SK-MEL-5 (cell line): ENCODE data around the gene ZDHHC3. TPM values are rescaled to one million over a fixed set of nuclear protein-coding genes. Genes with fewer than 3 reads are reported as not detected.

Experiments used
- DNase-seq: peaks from one replicate; pipeline ENCODE4 v3.0.0-alpha.2; 2016; ENCODE audit warnings: low read depth, low spot score
- in situ Hi-C: cut with HindIII; loops from 2 replicates; pipeline ENCODE4 v1.10.0; 2016; ENCODE audit warnings: low sequenced_read_pairs, high pct_unique_total_duplicates, low pct_unique_long_range_greater_than_20kb
- total RNA-seq: library from RNA; depleted of rRNA; stranded (reverse); fragments of >200 nt; shearing (Covaris generic); gene quantifications from 2 replicates; pipeline ENCODE4 v1.2.3, GENCODE V29; 2014; rRNA removed

Gene ZDHHC3
- total RNA-seq, 1 experiment from 2014 or later, result 46.2 TPM

DNA sequence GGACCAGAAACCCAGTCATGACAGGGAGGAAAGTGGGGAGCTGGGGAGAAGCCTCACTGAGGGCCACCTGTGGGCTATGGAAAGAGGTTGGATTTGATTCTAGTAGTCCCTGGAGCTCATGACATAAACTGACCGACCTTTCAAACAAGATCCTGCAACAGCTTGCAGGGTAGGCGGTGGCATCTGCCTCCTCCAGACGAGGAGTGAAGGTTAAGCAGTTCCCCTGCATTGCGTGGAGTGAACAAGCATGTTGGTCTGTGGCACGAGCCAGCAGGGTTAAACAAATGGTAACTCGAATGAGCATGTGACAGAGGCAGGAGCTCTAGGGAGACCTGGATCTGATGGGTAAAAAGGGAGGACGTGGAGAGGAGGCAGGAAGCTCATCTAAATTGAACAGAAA is 88.9 kb downstream of the ZDHHC3 start:
- in situ Hi-C loops, result no loop called here
- no peak for DNase-seq

DNA sequence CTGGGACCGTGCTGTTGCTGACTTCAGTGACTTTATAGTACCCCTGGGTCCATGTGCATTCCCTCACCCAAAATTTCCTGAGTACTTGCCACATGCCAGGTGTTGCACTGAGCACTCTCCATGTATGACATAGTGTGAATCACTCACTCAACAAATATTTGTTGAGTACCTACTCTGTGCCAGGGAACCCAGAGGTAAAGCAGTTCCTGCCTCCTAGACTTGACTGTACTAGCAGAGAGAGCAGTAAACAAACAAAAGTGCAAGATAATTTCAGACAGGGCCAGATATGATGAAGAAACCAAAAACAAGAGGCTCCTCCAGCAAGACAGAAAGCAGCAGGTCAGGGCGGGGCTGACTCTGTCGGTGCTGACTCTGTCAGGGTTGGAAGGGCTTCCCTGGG is 89.4 kb downstream of the ZDHHC3 start:
- in situ Hi-C loops, result no loop called here
- no peak for DNase-seq

DNA sequence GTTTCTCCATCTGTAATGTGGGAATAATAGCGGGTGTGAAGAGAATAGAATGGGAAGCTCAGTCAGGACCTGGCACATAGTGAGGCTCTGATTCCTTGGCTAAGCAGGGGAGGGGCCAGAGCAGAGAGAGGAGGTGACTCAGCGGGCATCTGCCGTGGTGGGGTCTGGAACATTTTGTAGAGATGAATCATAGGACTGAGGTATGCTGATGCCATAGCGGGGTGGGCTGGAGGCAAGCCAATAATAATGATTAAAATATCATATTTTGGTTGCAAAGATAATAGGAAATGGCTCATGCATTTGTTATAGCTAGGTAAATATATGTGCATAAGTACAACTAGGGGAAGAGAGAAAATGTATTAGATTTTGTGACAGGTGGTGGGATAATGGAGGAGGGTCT is 90.4 kb downstream of the ZDHHC3 start:
- DNase-seq, result no peak
- in situ Hi-C loops, result no loop called here

DNA sequence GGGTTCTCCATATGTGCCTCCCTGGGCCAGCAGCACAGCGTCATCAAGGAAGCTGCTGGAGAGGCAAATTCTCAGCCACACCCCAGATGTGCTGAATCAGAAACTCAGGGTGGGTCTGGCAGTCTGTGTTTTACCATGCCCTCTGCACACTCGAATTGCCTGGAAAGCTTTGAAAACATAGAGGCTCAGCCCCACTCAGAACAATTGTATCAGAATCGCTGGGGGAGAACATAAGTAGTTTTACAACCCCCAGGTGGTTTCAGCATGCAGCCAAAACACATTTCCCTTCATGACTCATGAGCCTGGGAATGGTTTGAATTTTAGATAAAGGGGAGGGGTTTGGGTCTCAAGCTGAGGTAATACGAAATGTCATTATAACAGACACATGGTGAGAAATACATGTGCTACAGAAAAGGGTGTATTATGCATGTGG is 92.0 kb downstream of the ZDHHC3 start:
- no peak for DNase-seq
- in situ Hi-C loops, result no loop called here

DNA sequence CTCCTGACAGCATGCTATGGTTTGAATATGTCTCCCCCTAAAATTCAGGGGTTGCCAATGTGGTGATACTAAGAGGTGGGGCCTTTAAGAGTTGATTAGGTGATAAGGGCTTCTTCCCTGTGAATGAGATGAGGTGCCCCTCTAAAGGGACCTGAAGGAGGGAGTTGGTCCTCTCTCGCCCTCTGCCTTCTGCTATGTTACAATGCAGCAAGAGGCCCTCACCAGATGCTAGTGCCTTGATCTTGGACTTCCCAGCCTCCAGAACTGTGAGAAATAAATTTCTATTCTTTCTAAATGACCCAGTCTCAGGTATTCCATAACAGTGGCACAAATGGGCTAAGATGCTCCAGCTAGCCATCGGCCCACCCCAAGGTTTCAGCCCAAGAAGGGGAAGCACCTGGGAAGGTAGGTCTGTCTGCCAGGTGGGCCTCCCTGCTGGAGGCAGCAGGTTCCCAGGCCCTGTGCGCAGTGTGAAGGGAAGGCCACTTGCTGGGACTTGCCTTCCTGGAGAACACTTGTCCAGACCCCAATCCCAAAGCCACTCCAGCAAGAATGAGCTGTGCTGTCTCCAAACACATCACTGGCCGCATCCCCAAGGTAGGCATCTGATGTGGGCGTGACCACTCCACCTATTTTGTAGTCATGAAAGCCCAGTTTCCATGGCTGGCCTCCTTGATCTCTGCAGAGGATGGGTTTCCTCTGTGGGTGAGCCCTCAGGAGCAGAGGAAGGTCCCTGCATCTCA is 92.6 kb downstream of the ZDHHC3 start:
- no peak for DNase-seq
- in situ Hi-C loops, result no loop called here

DNA sequence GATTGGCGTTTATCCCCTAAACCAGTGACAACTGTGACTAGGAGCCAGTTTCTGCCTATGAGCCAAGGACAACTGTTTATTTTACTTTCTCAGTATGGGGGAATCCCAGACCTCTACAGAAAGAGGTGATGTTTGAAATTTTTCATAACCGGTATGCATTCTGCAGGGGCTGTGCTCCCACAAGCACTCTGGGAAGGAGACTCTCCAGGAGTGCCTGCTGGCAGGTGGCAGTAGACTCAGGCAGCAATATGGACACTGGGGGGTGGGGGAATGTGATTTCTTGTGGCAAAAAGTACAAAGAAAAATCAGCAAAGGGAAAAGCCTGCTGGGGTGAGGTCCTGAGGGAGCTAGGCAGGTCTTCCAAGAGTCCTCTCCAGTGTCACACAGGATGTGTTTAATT is 95.7 kb downstream of the ZDHHC3 start:
- in situ Hi-C loops, result no loop called here
- no peak for DNase-seq

DNA sequence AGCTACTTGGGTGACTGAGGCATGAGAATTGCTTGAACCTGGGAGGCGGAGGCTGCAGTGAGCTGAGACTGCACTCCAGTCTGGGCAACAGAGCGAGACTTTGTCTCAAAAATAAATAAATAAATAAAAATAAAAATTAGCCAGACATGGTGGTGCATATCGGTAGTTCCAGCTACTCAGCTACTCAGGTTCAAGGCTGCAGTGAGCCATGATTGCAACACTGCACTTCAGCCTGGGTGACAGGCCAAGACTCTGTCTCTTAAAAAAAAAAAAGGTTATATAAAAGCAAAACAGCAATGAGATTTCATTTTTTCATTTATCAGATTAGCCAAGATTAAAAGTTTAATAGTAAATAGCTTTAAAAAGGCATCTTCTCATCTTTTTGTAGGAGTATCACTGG is 98.6 kb downstream of the ZDHHC3 start:
- no peak for DNase-seq
- in situ Hi-C loops, result no loop called here

DNA sequence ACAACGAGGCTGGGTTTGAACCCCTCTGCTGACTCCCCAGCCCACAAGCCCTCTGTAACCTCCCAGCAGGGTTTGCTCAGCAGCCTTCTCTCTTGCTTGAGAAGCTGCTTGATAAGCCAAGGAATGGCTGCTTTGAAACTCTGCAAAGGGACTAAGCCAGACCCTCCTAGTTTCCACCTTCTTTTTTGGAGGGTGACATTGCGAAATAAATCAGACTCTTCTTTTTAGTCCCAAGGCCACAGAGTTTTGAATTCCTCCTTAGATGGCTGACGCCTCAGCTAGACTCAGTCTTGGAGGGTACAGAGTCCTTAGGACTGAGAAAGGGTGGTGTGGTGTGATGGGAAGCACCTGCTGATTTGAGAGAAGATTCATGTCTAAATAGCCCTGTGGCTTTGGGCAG is 100.4 kb downstream of the ZDHHC3 start:
- in situ Hi-C loops, result no loop called here

More for the DNA sequence above, 100.4 kb downstream of the ZDHHC3 start:
- DNase-seq, result no peak

Other genes with a start within 250 kb of the ZDHHC3 start
- gene ZNF501, start 246.5 kb downstream of the ZDHHC3 start, total RNA-seq, result 2.5 and 5.0 TPM in 2 replicates
- gene KIAA1143, start 214.6 kb downstream of the ZDHHC3 start, total RNA-seq, result 20.2 and 21.1 TPM in 2 replicates
- gene KIF15, start 214.4 kb downstream of the ZDHHC3 start, total RNA-seq, result 10.0 and 12.8 TPM in 2 replicates
- gene TMEM42, start 114.3 kb downstream of the ZDHHC3 start, total RNA-seq, result 1.1 and 1.3 TPM in 2 replicates
- not detected in 2 replicates for gene TGM4, start 101.6 kb downstream of the ZDHHC3 start, total RNA-seq
- gene EXOSC7, start 70 bp upstream of the ZDHHC3 start, total RNA-seq, result 53.7 and 57.8 TPM in 2 replicates
- gene CLEC3B, start 50.1 kb upstream of the ZDHHC3 start, total RNA-seq, result not detected in 2 replicates
- gene CDCP1, start 170.2 kb upstream of the ZDHHC3 start, total RNA-seq, result not detected in 2 replicates